Right lung (tissue), 5 donors: Measurements from ENCODE around the gene MT1G. TPM values are rescaled to one million over a fixed set of nuclear protein-coding genes. Genes with fewer than 3 reads are reported as not detected.
"Not testable (repeated sequence)": the region's sequence is repeated elsewhere in the genome, so short reads cannot be mapped to it uniquely, and the experiment has no call there.

Source experiments
- DNase-seq, 2 donors: peaks; one replicate each; pipeline ENCODE4 v3.0.0-alpha.2; 2013
- polyA plus RNA-seq, 5 donors: library from polyadenylated mRNA; unstranded; fragments of 120-200 nt; gene quantifications; one replicate each; pipeline versions ENCODE4 v1.2.1 to v1.2.3, GENCODE V29; 2013; ENCODE audit warnings: inconsistent platforms in 1 of 5, low replicate concordance in 1 of 5; ENCODE audit not compliant: insufficient read length in 5 of 5, insufficient read depth in 1 of 5

The MT1G gene
- polyA plus RNA-seq, 5 donors = 0.41 to 37.0 (median 2.0) TPM; not detected in 1

DNA sequence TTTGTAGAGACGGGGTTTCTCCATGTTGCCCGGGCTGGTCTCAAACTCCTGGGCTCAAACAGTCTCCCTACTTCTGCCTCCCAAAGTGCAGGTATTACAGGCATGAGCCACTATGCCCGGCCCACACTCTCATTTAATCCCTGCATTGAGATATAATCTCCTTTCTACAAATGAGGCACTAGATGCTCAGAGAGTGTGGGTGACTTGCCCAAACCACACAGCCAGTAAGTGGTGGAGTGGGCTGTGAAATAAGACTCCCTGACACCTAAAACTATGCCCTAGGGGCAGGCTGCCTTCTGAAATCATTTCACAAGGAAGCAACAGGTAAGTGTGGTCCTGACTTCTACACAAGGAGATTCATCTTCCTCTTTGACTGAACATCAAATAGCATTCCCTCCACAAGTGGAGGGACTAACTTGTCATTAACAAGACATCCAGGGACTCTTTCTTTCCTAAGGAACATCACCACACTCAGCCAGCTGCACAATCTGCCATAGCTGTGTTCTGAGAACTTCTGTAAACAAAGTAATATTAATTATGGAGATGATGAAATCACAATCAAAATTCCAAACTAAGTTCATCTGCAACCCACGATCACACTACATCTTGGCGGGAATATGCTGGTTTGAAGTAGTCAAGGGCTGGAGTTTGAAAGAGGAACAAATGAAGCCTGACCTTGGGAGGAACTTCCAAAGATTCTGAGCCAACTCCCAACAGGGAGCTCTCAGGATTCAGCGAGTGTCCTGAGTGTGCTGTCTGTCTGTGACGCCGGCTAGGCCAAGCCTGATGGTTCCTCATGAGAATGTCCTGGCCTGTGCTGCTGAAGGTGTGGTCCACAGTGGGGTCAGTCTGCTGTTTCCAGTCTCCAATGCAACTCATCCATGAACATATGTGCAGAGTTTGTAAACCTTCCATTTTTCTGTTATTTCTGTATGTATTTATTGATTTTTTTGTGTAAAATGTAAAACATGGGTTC is 2.3 kb downstream of the MT1G start:
- not testable (repeated sequence) for DNase-seq

- DNase-seq = no peak
Observed at GRCh38 chr16:56664506-56664905, 3.4 kb downstream of the MT1G start.

DNA sequence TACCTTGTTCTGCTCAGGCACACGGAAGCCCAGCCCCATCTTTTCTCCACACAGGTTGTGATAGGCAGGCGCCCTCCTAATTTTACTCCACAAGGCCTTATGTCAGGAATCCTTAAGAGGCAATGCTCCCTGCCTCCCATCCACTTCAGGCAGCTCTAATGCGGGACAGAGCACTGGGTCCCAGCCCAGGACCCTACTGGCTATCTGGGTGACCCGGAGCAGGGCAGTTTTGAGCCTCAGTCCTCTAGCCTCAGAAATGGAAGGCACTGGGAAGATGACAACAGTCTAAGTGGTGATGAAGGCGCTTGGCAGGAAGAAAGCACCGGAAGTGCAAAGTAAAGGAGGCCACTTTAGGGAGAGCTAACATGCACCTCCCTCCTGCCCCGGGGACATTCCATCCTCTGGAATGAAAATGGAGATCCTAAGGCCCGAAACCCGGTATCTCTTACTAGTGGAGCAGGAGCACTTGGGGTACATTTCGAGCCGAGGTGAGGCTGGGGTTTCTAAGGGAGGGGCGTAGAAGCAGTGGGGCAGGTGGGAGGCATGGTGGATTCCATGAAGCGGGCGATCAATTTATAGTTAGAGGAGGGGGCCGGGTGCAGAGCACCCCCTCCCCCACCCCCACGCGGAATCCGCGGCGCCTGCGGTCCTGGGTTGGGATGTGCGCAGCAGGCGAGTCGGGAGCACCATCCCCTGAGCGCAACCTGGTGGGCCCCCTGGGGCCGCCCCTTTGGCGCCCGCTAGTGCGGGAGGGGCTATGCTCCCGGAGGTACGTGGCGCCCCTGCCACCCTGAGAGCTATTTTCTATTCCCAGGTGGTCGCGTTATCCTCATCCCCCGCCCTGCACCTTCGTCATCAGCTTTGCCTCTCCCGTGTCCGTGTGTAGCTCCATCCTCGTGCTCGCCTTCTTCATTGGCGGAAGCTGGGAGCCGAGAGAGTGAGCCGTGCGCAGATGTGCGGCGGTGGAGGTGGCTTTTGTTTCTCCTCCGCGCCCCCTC is 5.2 kb downstream of the MT1G start:
- DNase-seq = no peak

GRCh38 chr16:56658327-56658875 is 9.5 kb downstream of the MT1G start:
- DNase-seq = no peak

GRCh38 chr16:56657555-56658326 is 10.1 kb downstream of the MT1G start, which contains the start of gene MT1F:
Gene MT1F, plus strand, starts transcription at chr16:56657959. Its CDS starts 100 bp downstream, at chr16:56658059.
- peak; percentile 39 to 52 for DNase-seq

DNA sequence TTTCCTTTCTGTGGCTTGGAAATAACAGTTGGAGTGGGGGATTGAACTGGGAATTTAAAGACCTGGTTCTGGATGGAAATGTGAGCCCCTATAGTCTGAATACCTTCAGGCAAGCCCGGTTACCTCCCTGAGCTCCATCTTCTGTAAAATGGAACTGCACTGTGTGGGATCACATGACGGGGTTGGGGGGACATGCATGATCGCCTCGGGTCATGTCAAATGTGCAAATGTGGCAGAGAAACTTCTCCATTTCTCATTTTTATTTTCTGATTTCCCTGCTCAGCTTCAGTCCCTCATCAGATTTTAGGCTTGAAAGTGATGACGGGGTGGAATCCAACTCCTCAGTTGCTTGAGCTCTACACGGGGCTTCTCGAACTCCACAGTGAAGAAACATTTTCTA is 14.6 kb downstream of the MT1G start:
- DNase-seq = no peak

DNA sequence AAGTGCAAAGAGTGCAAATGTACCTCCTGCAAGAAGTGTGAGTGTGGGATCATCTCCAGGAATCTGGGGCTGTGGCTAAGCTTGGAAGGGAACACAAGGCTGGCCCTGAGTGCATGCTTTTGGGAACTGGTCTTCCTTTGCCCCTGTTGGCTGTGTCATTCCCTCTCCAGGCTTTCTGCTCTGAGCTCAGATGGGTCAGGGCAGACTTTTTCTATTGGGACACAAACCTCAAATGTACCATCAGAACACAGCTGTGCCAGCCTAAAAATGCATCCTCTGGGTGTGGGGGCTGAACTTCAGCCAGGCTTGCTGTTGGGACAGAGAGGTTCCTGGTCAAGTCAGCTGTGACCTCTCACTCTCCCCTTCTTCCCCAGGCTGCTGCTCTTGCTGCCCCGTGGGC is 15.3 kb downstream of the MT1G start:
- DNase-seq = no peak

DNA sequence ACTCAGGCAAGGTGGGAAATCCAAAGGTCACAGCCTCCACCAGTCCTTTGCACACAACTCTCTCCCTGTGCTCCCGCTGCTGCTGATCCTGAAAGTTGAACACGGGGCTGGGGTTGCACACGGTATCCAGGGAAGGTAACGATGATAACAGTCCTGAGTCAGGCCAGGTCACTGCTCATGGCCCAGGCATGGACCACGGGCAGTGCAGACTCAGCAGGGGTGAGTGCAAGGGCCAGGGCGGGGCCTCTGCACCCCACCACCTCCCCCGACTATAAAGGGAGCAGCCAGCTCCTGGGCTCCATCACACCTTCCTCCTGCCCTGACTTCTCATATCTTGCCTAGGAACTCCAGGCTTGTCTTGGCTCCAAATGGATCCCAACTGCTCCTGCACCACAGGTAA is 16.3 kb downstream of the MT1G start, which contains the start of gene MT1B:
Gene MT1B (plus strand): TSS at position 301 of the 400 bp plus-strand sequence. CDS start 68 bp downstream, at position 369.
- DNase-seq = no peak

DNA sequence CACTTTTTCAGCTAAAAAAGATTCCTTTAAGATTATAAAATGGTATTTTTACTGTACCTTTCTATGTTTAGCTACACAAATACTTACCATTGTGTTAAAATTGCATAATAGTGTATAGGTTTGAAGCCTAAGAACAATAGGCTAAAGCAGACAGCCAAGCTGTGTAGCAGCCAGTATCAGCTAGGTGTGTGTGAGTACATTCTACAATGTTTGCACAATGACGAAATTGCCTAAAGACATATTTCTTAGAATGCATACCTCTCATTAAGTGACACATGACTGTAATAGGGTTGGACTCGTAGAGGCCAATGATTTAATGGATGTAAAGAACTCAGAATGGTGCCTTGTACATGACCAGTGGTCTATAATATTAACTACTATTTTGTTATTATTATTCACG is 18.0 kb downstream of the MT1G start:
- DNase-seq = no peak

- no peak for DNase-seq
Observed at GRCh38 chr16:56649271-56649670, 18.6 kb downstream of the MT1G start.

DNA sequence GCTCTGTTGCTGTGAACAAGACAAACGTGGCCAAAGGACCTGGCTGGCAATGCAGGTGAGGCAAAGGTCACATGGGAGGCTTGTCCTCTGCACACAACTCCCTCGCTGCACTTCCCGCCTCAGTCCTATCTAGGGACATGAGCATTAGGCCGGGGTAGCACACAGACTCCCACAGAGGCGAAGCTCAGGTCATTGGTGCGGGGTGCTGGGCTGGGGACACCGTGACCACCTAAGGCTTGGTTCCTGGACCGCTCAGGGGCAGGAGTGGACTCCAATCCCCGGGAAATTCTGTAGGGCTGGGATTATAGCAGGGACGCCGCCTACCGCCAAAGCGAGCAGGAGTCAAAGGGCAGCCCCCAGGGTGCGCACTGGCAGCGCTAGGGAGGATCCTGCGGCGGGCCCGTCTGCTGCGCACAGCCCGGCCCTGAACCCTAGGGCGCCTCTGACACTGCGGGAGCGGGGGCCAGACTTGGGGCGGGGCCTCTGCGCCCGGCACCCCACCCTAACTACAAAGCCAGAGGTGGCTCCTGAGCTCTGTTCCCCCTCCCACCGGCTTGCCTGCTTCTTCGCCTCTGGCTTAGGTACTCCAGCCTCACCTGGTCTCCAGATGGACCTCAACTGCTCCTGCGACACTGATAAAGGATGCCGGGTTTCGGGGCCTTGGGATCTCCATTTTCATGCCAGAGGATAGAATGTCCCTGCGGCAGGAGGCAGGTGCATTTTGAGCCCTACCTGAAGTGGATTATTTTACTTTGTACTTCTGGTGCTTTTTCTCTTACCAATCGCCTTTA is 20.0 kb downstream of the MT1G start:
- DNase-seq = no peak

- DNase-seq = no peak
Observed at GRCh38 chr16:56645838-56646237, 22.0 kb downstream of the MT1G start.

GRCh38 chr16:56645311-56645710 is 22.6 kb downstream of the MT1G start:
- no peak for DNase-seq

GRCh38 chr16:56643833-56644232 is 24.0 kb downstream of the MT1G start:
- DNase-seq = no peak

GRCh38 chr16:56643080-56643778 is 24.6 kb downstream of the MT1G start:
- DNase-seq = no peak

- DNase-seq = no peak
Observed at GRCh38 chr16:56641166-56641565, 26.7 kb downstream of the MT1G start.

DNA sequence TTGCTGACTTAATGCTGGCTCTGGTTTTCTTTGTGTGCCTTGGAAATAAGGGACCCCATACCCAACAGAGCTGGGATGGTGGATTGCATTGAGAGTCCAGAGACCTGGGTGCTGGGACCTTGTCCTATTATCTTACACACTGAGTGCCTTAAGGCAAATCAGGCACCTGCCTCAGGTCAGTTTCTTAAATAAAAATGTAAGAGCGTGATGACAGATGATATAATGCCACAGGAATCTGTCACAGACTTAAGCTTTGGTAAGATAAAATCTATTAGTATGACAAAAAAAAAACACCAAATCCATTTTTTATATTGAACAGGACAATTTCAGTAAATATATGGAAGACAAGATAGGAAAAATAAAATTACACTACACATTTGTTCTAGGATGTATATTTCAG is 27.8 kb downstream of the MT1G start:
- no peak for DNase-seq

DNA sequence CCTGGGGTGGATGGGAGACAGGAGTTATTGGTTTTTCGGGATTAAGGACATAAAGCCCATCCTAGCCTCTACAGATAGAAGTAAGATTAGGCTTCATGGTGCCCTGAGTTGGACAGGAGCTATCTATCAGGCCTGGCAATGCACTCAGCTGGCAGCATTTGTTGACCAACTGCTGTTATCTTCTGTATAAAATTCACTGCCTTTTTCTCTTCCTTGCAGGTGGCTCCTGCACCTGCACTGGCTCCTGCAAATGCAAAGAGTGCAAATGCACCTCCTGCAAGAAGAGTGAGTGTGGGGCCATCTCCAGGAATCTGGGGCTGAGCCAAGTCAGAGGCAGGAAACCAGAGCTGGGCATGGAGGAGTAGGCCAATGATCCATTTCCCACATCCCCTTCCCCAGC is 28.8 kb downstream of the MT1G start:
- no peak for DNase-seq
